SK-N-SH (cell line): ENCODE measurements around the gene SETBP1. TPM values are rescaled to one million over a fixed set of nuclear protein-coding genes. Genes with fewer than 3 reads are reported as not detected.

Experiments used
- CTCF ChIA-PET: fragments of 300-600, 350-600 bp; formaldehyde crosslinking; extraction: SDS; loops from one replicate; lab custom pipeline; 2021; lab: Yijun Ruan, JAX
- POLR2A ChIA-PET: fragments of 350-600 bp; sonication (Branson Sonifier 250); formaldehyde crosslinking; extraction: SDS; loops from one replicate; lab custom pipeline; 2020; ENCODE audit warnings: antibody characterized with exemption, inconsistent platforms; lab: Yijun Ruan, JAX
- DNase-seq: peaks from one replicate; pipeline ENCODE4 v3.0.0; 2012
- H2AFZ ChIP-seq: fragments of 200-600 bp; sonication (generic); 2 replicates; pipeline ENCODE4 v1.8.1; 2016; ENCODE audit warnings: antibody characterized with exemption, mild to moderate bottlenecking, low read depth
- H3F3A ChIP-seq: fragments of 200-600 bp; sonication (generic); replicated peaks from 2 replicates; pipeline ENCODE3; 2016; ENCODE audit warnings: antibody characterized with exemption, mild to moderate bottlenecking; ENCODE audit not compliant: insufficient read depth
- H3K27ac ChIP-seq, 2 experiments: fragments of 200-500 bp in 1 of 2; fragments of 200-600 bp in 1 of 2; sonication (Bioruptor generic) in 1 of 2; sonication (generic), shearing (Covaris generic) in 1 of 2; 2 replicates each; pipeline versions ENCODE4 v1.5.1 to v1.6.1; 2014 to 2016; ENCODE audit warnings: low read depth in 2 of 2, inconsistent platforms in 1 of 2, low read length in 1 of 2, mild to moderate bottlenecking in 1 of 2, mixed read lengths in 1 of 2
- H3K27me3 ChIP-seq: fragments of 200-600 bp; sonication (generic), shearing (Covaris generic); 2 replicates; pipeline ENCODE4 v1.6.1; 2016; ENCODE audit warnings: mixed run types; ENCODE audit not compliant: insufficient read depth
- H3K36me3 ChIP-seq, 2 experiments: fragments of 200-500 bp in 1 of 2; fragments of 200-600 bp in 1 of 2; sonication (Bioruptor generic) in 1 of 2; sonication (generic) in 1 of 2; replicated peaks in 1 of 2; 2 replicates each; pipeline versions ENCODE3 to v1.5.1; 2014 to 2016; ENCODE audit warnings: low read length in 1 of 2, mild to moderate bottlenecking in 1 of 2; ENCODE audit not compliant: insufficient read depth in 2 of 2, control insufficient read depth in 1 of 2
- H3K4me1 ChIP-seq, 2 experiments: fragments of 200-500 bp in 1 of 2; fragments of 200-600 bp in 1 of 2; sonication (Bioruptor generic) in 1 of 2; sonication (generic), shearing (Covaris generic) in 1 of 2; 2 replicates each; pipeline versions ENCODE4 v1.5.1 to v1.6.1; 2014 to 2016; ENCODE audit warnings: low read depth in 1 of 2, low read length in 1 of 2, mixed run types in 1 of 2; ENCODE audit not compliant: insufficient read depth in 2 of 2, control insufficient read depth in 1 of 2
- H3K4me2 ChIP-seq: fragments of 200-600 bp; sonication (generic), shearing (Covaris generic); 2 replicates; pipeline ENCODE4 v1.6.1; 2017; ENCODE audit warnings: mixed run types
- H3K4me3 ChIP-seq, 2 experiments: fragments of 200-500 bp in 1 of 2; fragments of 200-600 bp in 1 of 2; sonication (Bioruptor generic) in 1 of 2; sonication (generic), shearing (Covaris generic) in 1 of 2; 2 replicates each; pipeline versions ENCODE4 v1.5.1 to v1.8.1; 2014 to 2016; ENCODE audit warnings: low read depth in 2 of 2, inconsistent platforms in 1 of 2, low read length in 1 of 2, mild to moderate bottlenecking in 1 of 2, mixed read lengths in 1 of 2, moderate library complexity in 1 of 2
- H3K79me2 ChIP-seq: fragments of 200-600 bp; sonication (generic); 2 replicates; pipeline ENCODE4 v1.8.1; 2017; ENCODE audit warnings: mild to moderate bottlenecking; ENCODE audit not compliant: insufficient read depth
- H3K9ac ChIP-seq: fragments of 200-600 bp; sonication (generic); 2 replicates; pipeline ENCODE4 v1.6.1; 2017; ENCODE audit warnings: mixed run types
- H3K9me2 ChIP-seq: fragments of 200-600 bp; sonication (generic); 2 replicates; pipeline ENCODE4 v1.6.1; 2017; ENCODE audit warnings: mixed run types
- H3K9me3 ChIP-seq: fragments of 200-600 bp; sonication (generic); 2 replicates; pipeline ENCODE4 v1.6.1; 2017; ENCODE audit warnings: mixed run types, mild to moderate bottlenecking, moderate library complexity
- H4K20me1 ChIP-seq: fragments of 200-600 bp; sonication (generic); 2 replicates; pipeline ENCODE4 v1.6.1; 2017; ENCODE audit warnings: mild to moderate bottlenecking, mixed run types; ENCODE audit not compliant: insufficient read depth
- ELF1 ChIP-seq: IDR thresholded peaks from 2 replicates; pipeline ENCODE4 v1.4.0; 2012
- EZH2phosphoT487 ChIP-seq: fragments of 200-600 bp; sonication (generic); IDR thresholded peaks from 2 replicates; pipeline ENCODE4 v1.6.1; 2017; ENCODE audit warnings: low read depth, mixed run types, mild to moderate bottlenecking, antibody characterized with exemption, moderate library complexity, borderline replicate concordance
- FOSL2 ChIP-seq: IDR thresholded peaks from 2 replicates; pipeline ENCODE4 v1.4.0; 2012; ENCODE audit warnings: low read depth, mild to moderate bottlenecking, moderate library complexity, borderline replicate concordance
- FOXJ3 ChIP-seq: sonication (generic); formaldehyde crosslinking; IDR thresholded peaks from 2 replicates; pipeline ENCODE4 v1.5.1; 2020; ENCODE audit warnings: mild to moderate bottlenecking, missing genetic modification reagents
- GABPA ChIP-seq: IDR thresholded peaks from 2 replicates; pipeline ENCODE4 v1.4.0; 2012; ENCODE audit warnings: low read depth, mild to moderate bottlenecking
- MEF2A ChIP-seq: IDR thresholded peaks from 2 replicates; pipeline ENCODE4 v1.4.0; 2012; ENCODE audit warnings: low read depth, borderline replicate concordance
- NRF1 ChIP-seq: IDR thresholded peaks from 2 replicates; pipeline ENCODE4 v1.6.1; 2012; ENCODE audit warnings: low read depth, mild to moderate bottlenecking, low read length
- RAD21 ChIP-seq: IDR thresholded peaks from 2 replicates; pipeline ENCODE4 v1.6.1; 2012; ENCODE audit warnings: mild to moderate bottlenecking, low read length
- RCOR1 ChIP-seq: fragments of 150-350 bp; IDR thresholded peaks from 2 replicates; pipeline ENCODE4 v1.6.1; 2017; ENCODE audit warnings: antibody characterized with exemption, low read length
- RXRA ChIP-seq: IDR thresholded peaks from 2 replicates; pipeline ENCODE4 v1.4.0; 2012; ENCODE audit warnings: low read depth, mild to moderate bottlenecking, borderline replicate concordance
- TCF12 ChIP-seq: IDR thresholded peaks from 2 replicates; pipeline ENCODE4 v1.4.0; 2012
- TEAD4 ChIP-seq: IDR thresholded peaks from 2 replicates; pipeline ENCODE4 v1.4.0; 2012; ENCODE audit warnings: mild to moderate bottlenecking, borderline replicate concordance; ENCODE audit not compliant: insufficient read depth
- WGBS: methylation state at CpG from one replicate; pipeline ENCODE4 v1.1.6; 2017; ENCODE audit warnings: low lambda C conversion rate; 5-methylcytosine and 5-hydroxymethylcytosine counted together
- polyA plus RNA-seq, 3 experiments: library from polyadenylated mRNA; depleted of rRNA; stranded (reverse); fragments of >200 nt; gene quantifications; 2 replicates each; pipeline ENCODE4 v1.2.3, GENCODE V29; 2012
- TF ChIP-seq, protein P1 (sequence below): IDR thresholded peaks from 2 replicates; pipeline ENCODE4 v1.4.0; 2012; ENCODE audit warnings: low read depth, borderline replicate concordance
- TF ChIP-seq, protein P2 (sequence below): IDR thresholded peaks from 2 replicates; pipeline ENCODE4; 2012
- TF ChIP-seq, protein P3 (sequence below): fragments of 150-350 bp; IDR thresholded peaks from 2 replicates; pipeline ENCODE4 v1.6.1; 2017; ENCODE audit warnings: antibody characterized with exemption, low read length, low read depth, borderline replicate concordance
- TF ChIP-seq, protein P4 (sequence below): fragments of 150-350 bp; IDR thresholded peaks from 2 replicates; pipeline ENCODE4 v1.6.1; 2016; ENCODE audit warnings: mild to moderate bottlenecking, low read depth, low read length
- TF ChIP-seq, protein P5 (sequence below): fragments of 200-600 bp; sonication (generic); IDR thresholded peaks from 2 replicates; pipeline ENCODE4 v1.6.1; 2017; ENCODE audit warnings: antibody characterized with exemption, mild to moderate bottlenecking, moderate library complexity

The SETBP1 gene
- polyA plus RNA-seq, 1 of the 3 experiments (the other 2 are of a cell fraction): 3.0 TPM

DNA sequence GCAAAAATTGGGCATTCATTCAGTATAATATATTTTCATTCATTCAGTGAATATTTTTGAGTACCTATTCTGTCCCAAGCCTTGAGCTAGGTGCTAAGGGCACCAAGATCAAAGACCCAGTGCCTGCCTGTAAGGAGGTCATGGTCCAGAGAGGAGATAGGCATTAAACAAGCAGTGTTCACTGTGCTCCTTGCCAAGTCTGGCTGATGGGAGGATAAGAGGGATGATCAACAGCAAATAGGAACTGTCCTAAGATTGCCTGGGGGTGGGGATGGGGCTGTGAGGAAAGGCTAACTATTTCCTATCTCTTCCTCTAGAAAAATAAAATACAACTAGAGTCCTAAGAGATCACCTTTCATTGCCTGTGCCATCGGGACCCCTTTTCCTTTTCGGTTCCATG is 60.4 kb downstream of the SETBP1 start (continued):
- TF ChIP-seq, protein P1, sequence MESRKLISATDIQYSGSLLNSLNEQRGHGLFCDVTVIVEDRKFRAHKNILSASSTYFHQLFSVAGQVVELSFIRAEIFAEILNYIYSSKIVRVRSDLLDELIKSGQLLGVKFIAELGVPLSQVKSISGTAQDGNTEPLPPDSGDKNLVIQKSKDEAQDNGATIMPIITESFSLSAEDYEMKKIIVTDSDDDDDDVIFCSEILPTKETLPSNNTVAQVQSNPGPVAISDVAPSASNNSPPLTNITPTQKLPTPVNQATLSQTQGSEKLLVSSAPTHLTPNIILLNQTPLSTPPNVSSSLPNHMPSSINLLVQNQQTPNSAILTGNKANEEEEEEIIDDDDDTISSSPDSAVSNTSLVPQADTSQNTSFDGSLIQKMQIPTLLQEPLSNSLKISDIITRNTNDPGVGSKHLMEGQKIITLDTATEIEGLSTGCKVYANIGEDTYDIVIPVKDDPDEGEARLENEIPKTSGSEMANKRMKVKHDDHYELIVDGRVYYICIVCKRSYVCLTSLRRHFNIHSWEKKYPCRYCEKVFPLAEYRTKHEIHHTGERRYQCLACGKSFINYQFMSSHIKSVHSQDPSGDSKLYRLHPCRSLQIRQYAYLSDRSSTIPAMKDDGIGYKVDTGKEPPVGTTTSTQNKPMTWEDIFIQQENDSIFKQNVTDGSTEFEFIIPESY: no peak
- TF ChIP-seq MEF2A (no peak), RAD21 (no peak), TEAD4 (no peak)
- TF ChIP-seq, protein P2, sequence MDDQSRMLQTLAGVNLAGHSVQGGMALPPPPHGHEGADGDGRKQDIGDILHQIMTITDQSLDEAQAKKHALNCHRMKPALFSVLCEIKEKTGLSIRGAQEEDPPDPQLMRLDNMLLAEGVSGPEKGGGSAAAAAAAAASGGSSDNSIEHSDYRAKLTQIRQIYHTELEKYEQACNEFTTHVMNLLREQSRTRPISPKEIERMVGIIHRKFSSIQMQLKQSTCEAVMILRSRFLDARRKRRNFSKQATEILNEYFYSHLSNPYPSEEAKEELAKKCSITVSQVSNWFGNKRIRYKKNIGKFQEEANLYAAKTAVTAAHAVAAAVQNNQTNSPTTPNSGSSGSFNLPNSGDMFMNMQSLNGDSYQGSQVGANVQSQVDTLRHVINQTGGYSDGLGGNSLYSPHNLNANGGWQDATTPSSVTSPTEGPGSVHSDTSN: no peak

DNA sequence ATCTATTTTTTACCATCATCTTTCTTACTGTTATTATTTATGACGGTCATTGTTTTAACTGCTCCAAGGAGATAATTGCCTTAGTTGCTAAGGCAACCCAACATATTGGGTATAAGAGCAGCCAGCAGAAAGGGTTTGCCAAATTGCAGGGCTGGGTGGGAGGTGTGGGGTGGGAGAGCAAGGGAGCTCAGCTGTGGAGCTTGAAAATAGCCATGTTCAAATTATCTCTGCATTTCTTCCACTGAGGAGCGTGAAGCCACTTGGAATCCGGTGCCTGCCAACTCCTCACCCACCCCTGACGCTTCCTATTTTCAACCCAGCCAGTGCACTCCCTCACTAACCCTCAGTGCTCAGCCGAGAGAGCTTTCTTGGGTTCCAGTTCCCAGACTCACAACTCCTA is 60.8 kb downstream of the SETBP1 start:
- CTCF ChIA-PET: interaction anchor here (1.0 kb wide), 1 partner anchor 471 kb away, joined by 3 read pairs; no protein-coding TSS in a partner anchor

DNA sequence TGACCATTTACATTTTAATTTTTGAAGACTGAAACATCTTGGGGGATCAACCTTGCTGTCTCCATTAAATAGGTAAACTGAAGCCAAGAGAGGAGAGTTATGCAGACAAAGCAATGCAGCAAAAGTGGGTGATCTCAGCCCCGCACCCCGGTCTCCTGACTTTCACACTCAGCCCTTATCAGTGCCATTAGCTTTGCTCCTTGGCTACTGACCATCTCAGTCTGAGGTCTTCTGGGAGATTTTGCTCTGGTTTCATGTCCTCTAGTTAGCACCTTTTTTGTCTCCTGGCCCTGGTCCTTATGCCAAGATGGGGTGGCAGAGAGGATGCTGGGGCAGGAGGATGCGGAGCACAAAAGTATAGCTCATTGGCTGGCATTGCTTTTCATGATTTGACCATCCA is 61.4 kb downstream of the SETBP1 start:
- POLR2A ChIA-PET: interaction anchor here (0.7 kb wide), 1 partner anchor 58 kb away, joined by 3 read pairs; no protein-coding TSS in a partner anchor
- H2AFZ ChIP-seq: no peak overlapping the region
- no peak overlapping the region for H3K9ac ChIP-seq
- 92% methylated on average over 3 of the region's 3 CpGs for WGBS
- no peaks in the 10 kb centered on the region for H3K79me2 ChIP-seq
- H3K27ac ChIP-seq: peak overlapping the region; percentile 19 to 84; a peak in 3 of 4 replicates
- no peaks in the 10 kb centered on the region for H3K9me2 ChIP-seq
- H4K20me1 ChIP-seq: no peaks in the 10 kb centered on the region
- H3K4me1 ChIP-seq: peaks cover 9 to 42% of the 10 kb centered on the region in 2 experiments; a peak in 3 of 4 replicates
- CTCF ChIA-PET: interaction anchor here (1.0 kb wide), 1 partner anchor 471 kb away, joined by 3 read pairs; no protein-coding TSS in a partner anchor
- peak overlapping the region; percentile 56; the same call in 1 of the 2 replicates for H3K4me2 ChIP-seq
- no peaks in the 10 kb centered on the region for H3K27me3 ChIP-seq
- no peaks in the 10 kb centered on the region for H3K36me3 ChIP-seq
- no peak overlapping the region for H3K4me3 ChIP-seq
- H3F3A ChIP-seq: no peaks in the 10 kb centered on the region
- H3K9me3 ChIP-seq: no peaks in the 10 kb centered on the region
- no peak for DNase-seq
- TF ChIP-seq, protein P2: no peak
- no peak for TF ChIP-seq GABPA
- no peak for TF ChIP-seq RXRA
- TF ChIP-seq, protein P3, sequence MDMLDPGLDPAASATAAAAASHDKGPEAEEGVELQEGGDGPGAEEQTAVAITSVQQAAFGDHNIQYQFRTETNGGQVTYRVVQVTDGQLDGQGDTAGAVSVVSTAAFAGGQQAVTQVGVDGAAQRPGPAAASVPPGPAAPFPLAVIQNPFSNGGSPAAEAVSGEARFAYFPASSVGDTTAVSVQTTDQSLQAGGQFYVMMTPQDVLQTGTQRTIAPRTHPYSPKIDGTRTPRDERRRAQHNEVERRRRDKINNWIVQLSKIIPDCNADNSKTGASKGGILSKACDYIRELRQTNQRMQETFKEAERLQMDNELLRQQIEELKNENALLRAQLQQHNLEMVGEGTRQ: no peak
- TF ChIP-seq RCOR1: no peak
- TF ChIP-seq, protein P4, sequence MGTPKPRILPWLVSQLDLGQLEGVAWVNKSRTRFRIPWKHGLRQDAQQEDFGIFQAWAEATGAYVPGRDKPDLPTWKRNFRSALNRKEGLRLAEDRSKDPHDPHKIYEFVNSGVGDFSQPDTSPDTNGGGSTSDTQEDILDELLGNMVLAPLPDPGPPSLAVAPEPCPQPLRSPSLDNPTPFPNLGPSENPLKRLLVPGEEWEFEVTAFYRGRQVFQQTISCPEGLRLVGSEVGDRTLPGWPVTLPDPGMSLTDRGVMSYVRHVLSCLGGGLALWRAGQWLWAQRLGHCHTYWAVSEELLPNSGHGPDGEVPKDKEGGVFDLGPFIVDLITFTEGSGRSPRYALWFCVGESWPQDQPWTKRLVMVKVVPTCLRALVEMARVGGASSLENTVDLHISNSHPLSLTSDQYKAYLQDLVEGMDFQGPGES: no peak
- TF ChIP-seq TEAD4: no peak
- TF ChIP-seq FOSL2: no peak
- no peak for TF ChIP-seq FOXJ3 (CRISPR knock-in tag)
- TF ChIP-seq ELF1: no peak

More for the DNA sequence above, 60.8 kb downstream of the SETBP1 start:
- H2AFZ ChIP-seq: no peak overlapping the region
- H3K27me3 ChIP-seq: no peaks in the 10 kb centered on the region
- no peak overlapping the region for H3K9ac ChIP-seq
- H3K27ac ChIP-seq: peak overlapping the region in 1 of 2 experiments; percentile 84; a peak in 2 of 4 replicates
- TF ChIP-seq, protein P5, sequence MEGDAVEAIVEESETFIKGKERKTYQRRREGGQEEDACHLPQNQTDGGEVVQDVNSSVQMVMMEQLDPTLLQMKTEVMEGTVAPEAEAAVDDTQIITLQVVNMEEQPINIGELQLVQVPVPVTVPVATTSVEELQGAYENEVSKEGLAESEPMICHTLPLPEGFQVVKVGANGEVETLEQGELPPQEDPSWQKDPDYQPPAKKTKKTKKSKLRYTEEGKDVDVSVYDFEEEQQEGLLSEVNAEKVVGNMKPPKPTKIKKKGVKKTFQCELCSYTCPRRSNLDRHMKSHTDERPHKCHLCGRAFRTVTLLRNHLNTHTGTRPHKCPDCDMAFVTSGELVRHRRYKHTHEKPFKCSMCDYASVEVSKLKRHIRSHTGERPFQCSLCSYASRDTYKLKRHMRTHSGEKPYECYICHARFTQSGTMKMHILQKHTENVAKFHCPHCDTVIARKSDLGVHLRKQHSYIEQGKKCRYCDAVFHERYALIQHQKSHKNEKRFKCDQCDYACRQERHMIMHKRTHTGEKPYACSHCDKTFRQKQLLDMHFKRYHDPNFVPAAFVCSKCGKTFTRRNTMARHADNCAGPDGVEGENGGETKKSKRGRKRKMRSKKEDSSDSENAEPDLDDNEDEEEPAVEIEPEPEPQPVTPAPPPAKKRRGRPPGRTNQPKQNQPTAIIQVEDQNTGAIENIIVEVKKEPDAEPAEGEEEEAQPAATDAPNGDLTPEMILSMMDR: no peak
- TF ChIP-seq TCF12 (no peak), NRF1 (no peak), EZH2phosphoT487 (no peak)
- peaks cover 9 to 47% of the 10 kb centered on the region in 2 experiments; a peak in 3 of 4 replicates for H3K4me1 ChIP-seq
- no peaks in the 10 kb centered on the region for H3F3A ChIP-seq
- no peak for DNase-seq
- H3K79me2 ChIP-seq: no peaks in the 10 kb centered on the region
- H3K4me2 ChIP-seq: no peak overlapping the region
- H3K9me2 ChIP-seq: no peaks in the 10 kb centered on the region
- H3K9me3 ChIP-seq: no peaks in the 10 kb centered on the region
- WGBS: 99% methylated on average over 5 of the region's 5 CpGs
- POLR2A ChIA-PET: no interaction called here
- no peaks in the 10 kb centered on the region for H4K20me1 ChIP-seq
- no peak overlapping the region for H3K4me3 ChIP-seq
- H3K36me3 ChIP-seq: no peaks in the 10 kb centered on the region
